Measurements from ENCODE around the gene PADI4.

DNA sequence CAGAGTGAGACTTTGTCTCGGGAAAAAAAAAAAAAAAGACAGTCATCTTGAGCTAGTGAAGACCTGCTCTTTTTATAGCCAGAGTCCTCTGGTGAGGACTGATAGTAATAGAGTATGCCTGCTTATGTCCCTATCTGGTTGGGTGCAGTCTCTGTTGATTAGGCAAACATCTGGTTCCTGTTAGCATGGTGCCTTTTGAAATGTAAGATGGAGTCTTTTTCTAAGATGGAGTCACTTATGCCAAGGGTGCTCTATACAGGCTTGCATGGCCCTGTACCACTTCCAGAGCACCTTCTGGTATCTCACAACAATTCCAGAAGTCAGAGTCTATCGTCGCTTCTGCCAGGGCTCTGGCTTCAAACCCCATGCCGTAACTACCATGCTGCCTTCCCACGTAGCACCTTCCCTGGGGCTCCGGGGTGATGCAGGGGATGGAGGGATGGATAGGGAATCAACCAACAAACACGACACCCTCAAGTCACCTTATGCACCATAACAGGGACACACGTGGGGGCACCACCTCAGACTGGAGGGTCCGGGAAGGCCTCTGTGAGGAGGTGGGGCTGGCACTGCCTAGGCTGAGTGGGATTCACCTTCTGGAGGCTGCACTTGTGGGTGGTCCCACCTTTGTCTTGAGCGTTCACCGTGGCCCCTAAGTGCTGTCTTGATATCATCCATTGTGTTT, 52.4 kb downstream of the PADI4 start:
- TF ChIP-seq POLR2AphosphoS5 (IDR thresholded peaks at IDR 0.05; ENCODE audit: low read depth, low read length) (no peak), POLR2A (IDR thresholded peaks at IDR 0.05; ENCODE audit: low read depth, low read length) (no peak), PAX5 (IDR thresholded peaks at IDR 0.05; ENCODE audit: insufficient read depth, low read length, severe bottlenecking) (no peak), SPI1 (IDR thresholded peaks at IDR 0.05; ENCODE audit: low read depth, low read length) (no peak), TAF1 (IDR thresholded peaks at IDR 0.05; ENCODE audit: low read depth, low read length) (no peak), POU2F2 (IDR thresholded peaks at IDR 0.05; ENCODE audit: low read depth, low read length) (no peak)

Data from GM12891 (cell line).